Activated CD8-positive, alpha-beta T cell treated with anti-CD3 and anti-CD28 coated beads for 36 hours (primary cell): ENCODE results near the gene LPXN. TPM values are rescaled to one million over a fixed set of nuclear protein-coding genes. Genes with fewer than 3 reads are reported as not detected.
"Not testable (repeated sequence)": the region's sequence is repeated elsewhere in the genome, so short reads cannot be mapped to it uniquely, and the experiment has no call there.

ENCODE experiments used
- ATAC-seq: fragments of 200-7000 bp; cut with Tn5 transposase; one replicate; pipeline ENCODE4 v1.10.0; 2021; ENCODE audit warnings: mild to moderate bottlenecking, moderate library complexity
- CTCF ChIA-PET: fragments of 350-600 bp; sonication (Branson Sonifier 250); formaldehyde crosslinking; loops from one replicate; lab custom pipeline; 2021; ENCODE audit warnings: antibody characterized with exemption; lab: Charles Lee
- POLR2A ChIA-PET: fragments of 350-600 bp; sonication (Branson Sonifier 250); formaldehyde crosslinking; loops from one replicate; lab custom pipeline; 2021; ENCODE audit warnings: antibody characterized with exemption; lab: Charles Lee
- DNase-seq: peaks from one replicate; pipeline ENCODE4 v3.0.0-alpha.2; 2020
- H3K27ac Mint-ChIP-seq: one replicate; pipeline ENCODE4 v1.8.0; 2021; ENCODE audit warnings: mild to moderate bottlenecking, mixed read lengths
- H3K27me3 Mint-ChIP-seq: one replicate; pipeline ENCODE4 v1.8.0; 2021; ENCODE audit warnings: mixed read lengths
- H3K36me3 Mint-ChIP-seq: one replicate; pipeline ENCODE4 v1.8.0; 2021; ENCODE audit warnings: low read depth, mixed read lengths
- H3K4me1 Mint-ChIP-seq: one replicate; pipeline ENCODE4 v1.8.0; 2021; ENCODE audit warnings: low read depth, mixed read lengths
- H3K4me3 Mint-ChIP-seq: one replicate; pipeline ENCODE4 v1.8.0; 2021; ENCODE audit warnings: mild to moderate bottlenecking, moderate library complexity, mixed read lengths
- H3K9me3 Mint-ChIP-seq: one replicate; pipeline ENCODE4 v1.8.0; 2021; ENCODE audit warnings: mixed read lengths
- CTCF ChIP-seq: fragments of 200-600 bp; IDR thresholded peaks from one replicate; pipeline ENCODE4 v1.8.0; 2022; ENCODE audit warnings: antibody characterized with exemption, mild to moderate bottlenecking
- intact Hi-C: fragments of 100-400 bp; cut with micrococcal nuclease; formaldehyde crosslinking; loops from one replicate; pipeline ENCODE4 v1.10.0; 2022
- total RNA-seq, 2 experiments: library from RNA; stranded (reverse); gene quantifications; one replicate each; pipeline ENCODE4 v1.2.3, GENCODE V29; 2021

The LPXN gene
- total RNA-seq, 2 experiments from 2014 or later, result 139 TPM

- DNase-seq (peak; percentile 85), ATAC-seq (peak; percentile 29)
- intact Hi-C loops, result loop anchor here (2.0 to 10.0 kb wide), 3 partner anchors 49 to 909 kb away; partner anchors contain the start of gene ZDHHC5
- Mint-ChIP-seq H3K4me3 (peak overlapping the region; percentile 93), H3K4me1 (peaks cover 37% of the 10 kb centered on the region), H3K27ac (peak overlapping the region; percentile 98), H3K36me3 (peaks cover 49% of the 10 kb centered on the region), H3K27me3 (no peaks in the 10 kb centered on the region), H3K9me3 (no peaks in the 10 kb centered on the region)
- CTCF ChIA-PET, result interaction anchor here (1.0 to 1.7 kb wide), 5 partner anchors 19 to 79 kb away, joined by 3 to 5 read pairs (median 4); no protein-coding TSS in a partner anchor
- POLR2A ChIA-PET, result interaction anchor here (0.6 to 9.1 kb wide), 8 partner anchors 8 to 930 kb away, joined by 3 to 69 read pairs (median 4); partner anchors contain the start of gene SELENOH
- no peak for TF ChIP-seq CTCF
Observed at GRCh38 chr11:58573451-58574104, 2.1 kb downstream of the LPXN start.

- peaks cover 51% of the 10 kb centered on the region for H3K36me3 Mint-ChIP-seq
- not testable (repeated sequence) for H3K27me3 Mint-ChIP-seq, ATAC-seq, H3K9me3 Mint-ChIP-seq
- H3K4me1 Mint-ChIP-seq, result peaks cover 43% of the 10 kb centered on the region
- peak; percentile 20 for DNase-seq
- POLR2A ChIA-PET, result interaction anchor here (0.8 to 9.1 kb wide), 3 partner anchors 7 to 14 kb away, joined by 3 to 69 read pairs (median 3); no protein-coding TSS in a partner anchor
- CTCF ChIA-PET, result interaction anchor here (1.0 to 1.7 kb wide), 5 partner anchors 20 to 80 kb away, joined by 3 to 5 read pairs (median 4); no protein-coding TSS in a partner anchor
- H3K27ac Mint-ChIP-seq, result peak overlapping the region; percentile 98
- intact Hi-C loops, result loop anchor here (2.0 to 10.0 kb wide), 3 partner anchors 48 to 908 kb away; partner anchors contain the start of gene ZDHHC5
- H3K4me3 Mint-ChIP-seq, result peak overlapping the region; percentile 93
Observed at GRCh38 chr11:58572906-58573305, 2.8 kb downstream of the LPXN start.

- H3K4me1 Mint-ChIP-seq, result peaks cover 64% of the 10 kb centered on the region
- POLR2A ChIA-PET, result interaction anchor here (0.6 to 7.9 kb wide), 5 partner anchors 9 to 145 kb away, joined by 3 to 69 read pairs (median 3); partner anchors contain the start of genes LPXN and ZFP91
- H3K27ac Mint-ChIP-seq, result peak overlapping the region; percentile 90
- intact Hi-C loops, result no loop called here
- peak overlapping the region; percentile 39 for H3K4me3 Mint-ChIP-seq
- H3K36me3 Mint-ChIP-seq, result peaks cover 56% of the 10 kb centered on the region
- H3K9me3 Mint-ChIP-seq, result no peaks in the 10 kb centered on the region
- DNase-seq (peak; percentile 89), ATAC-seq (peak; percentile 97)
- peak; percentile 73 for TF ChIP-seq CTCF
- no peaks in the 10 kb centered on the region for H3K27me3 Mint-ChIP-seq
- CTCF ChIA-PET, result interaction anchor here (0.6 to 4.4 kb wide), 38 partner anchors 9 to 760 kb away, joined by 3 to 54 read pairs (median 7); partner anchors contain the start of genes CNTF, LPXN and ZFP91
Observed at GRCh38 chr11:58567889-58568512, 7.7 kb downstream of the LPXN start.

GRCh38 chr11:58564231-58564630 is 11.4 kb downstream of the LPXN start:
- no peak overlapping the region for H3K4me3 Mint-ChIP-seq
- TF ChIP-seq CTCF, result no peak

GRCh38 chr11:58562375-58562800 is 13.3 kb downstream of the LPXN start:
- H3K4me3 Mint-ChIP-seq, result no peak overlapping the region
- no peaks in the 10 kb centered on the region for H3K27me3 Mint-ChIP-seq
- TF ChIP-seq CTCF, result no peak
- peak; percentile 47 for ATAC-seq
- DNase-seq, result no peak
- ChIA-PET CTCF (interaction anchor here (0.8 to 1.6 kb wide), 6 partner anchors 8 to 67 kb away, joined by 3 read pairs; no protein-coding TSS in a partner anchor), POLR2A (interaction anchor here (0.7 to 7.9 kb wide), 3 partner anchors 10 to 66 kb away, joined by 3 to 69 read pairs (median 5); partner anchors contain the start of genes LPXN and ZFP91)
- peak overlapping the region; percentile 77 for H3K27ac Mint-ChIP-seq
- H3K9me3 Mint-ChIP-seq, result no peaks in the 10 kb centered on the region
- H3K4me1 Mint-ChIP-seq, result peaks cover 56% of the 10 kb centered on the region
- intact Hi-C loops, result no loop called here
- peaks cover 42% of the 10 kb centered on the region for H3K36me3 Mint-ChIP-seq

More at GRCh38 chr11:58564231-58564630, 11.4 kb downstream of the LPXN start:
- peak overlapping the region; percentile 44 for H3K27ac Mint-ChIP-seq
- H3K4me1 Mint-ChIP-seq, result peaks cover 68% of the 10 kb centered on the region
- POLR2A ChIA-PET, result interaction anchor here (0.6 to 7.9 kb wide), 3 partner anchors 8 to 360 kb away, joined by 3 to 69 read pairs (median 3); partner anchors contain the start of genes LPXN and ZFP91
- DNase-seq (no peak), ATAC-seq (no peak)
- peaks cover 50% of the 10 kb centered on the region for H3K36me3 Mint-ChIP-seq
- CTCF ChIA-PET, result interaction anchor here (0.8 to 1.4 kb wide), 6 partner anchors 11 to 494 kb away, joined by 3 to 5 read pairs (median 3); no protein-coding TSS in a partner anchor
- H3K9me3 Mint-ChIP-seq, result no peaks in the 10 kb centered on the region
- intact Hi-C loops, result no loop called here
- no peaks in the 10 kb centered on the region for H3K27me3 Mint-ChIP-seq
